OCI-LY1 (cell line): ENCODE data around the gene GPX7.
A peak's percentile ranks its signal among the peaks of the same experiment; 100 is the strongest.

Source experiments
- H2AFZ ChIP-seq: fragments of 200-600 bp; sonication (generic), shearing (Covaris generic); 2 replicates; pipeline ENCODE4 v1.6.0; 2014; ENCODE audit warnings: antibody characterized with exemption, mild to moderate bottlenecking, low read length
- H3F3A ChIP-seq: fragments of 200-600 bp; sonication (generic), shearing (Covaris generic); 2 replicates; pipeline ENCODE4 v1.6.0; 2014; ENCODE audit warnings: mild to moderate bottlenecking, antibody characterized with exemption, low read length, moderate library complexity; ENCODE audit not compliant: insufficient read depth
- H3K27ac ChIP-seq: fragments of 200-600 bp; sonication (generic); 2 replicates; pipeline ENCODE4 v1.5.1; 2014; ENCODE audit warnings: low read length, mixed run types, mild to moderate bottlenecking, low read depth; ENCODE audit not compliant: poor library complexity, severe bottlenecking
- H3K27me3 ChIP-seq: fragments of 200-600 bp; sonication (generic); 2 replicates; pipeline ENCODE4 v1.6.0; 2014; ENCODE audit warnings: antibody characterized with exemption, mild to moderate bottlenecking, low read length, moderate library complexity; ENCODE audit not compliant: insufficient read depth
- H3K36me3 ChIP-seq: fragments of 200-600 bp; sonication (generic); 2 replicates; pipeline ENCODE4 v1.6.1; 2014; ENCODE audit warnings: mild to moderate bottlenecking, antibody characterized with exemption, low read length, moderate library complexity, mixed read lengths; ENCODE audit not compliant: insufficient read depth
- H3K4me1 ChIP-seq: fragments of 200-600 bp; sonication (generic); 2 replicates; pipeline ENCODE4 v1.5.1; 2014; ENCODE audit warnings: mild to moderate bottlenecking, low read length, moderate library complexity; ENCODE audit not compliant: insufficient read depth, severe bottlenecking
- H3K4me2 ChIP-seq: fragments of 200-600 bp; sonication (generic), shearing (Covaris generic); 2 replicates; pipeline ENCODE4 v1.6.1; 2014; ENCODE audit warnings: low read length
- H3K4me3 ChIP-seq: fragments of 200-600 bp; sonication (generic); 2 replicates; pipeline ENCODE4 v1.5.1; 2014; ENCODE audit warnings: low read length, low read depth, mild to moderate bottlenecking, mixed read lengths; ENCODE audit not compliant: poor library complexity, severe bottlenecking
- H3K79me2 ChIP-seq: fragments of 200-600 bp; shearing (Covaris generic); 2 replicates; pipeline ENCODE4 v1.6.1; 2016; ENCODE audit warnings: mixed run types, low read length, mixed read lengths; ENCODE audit not compliant: insufficient read depth
- H3K9ac ChIP-seq: fragments of 200-600 bp; sonication (generic), shearing (Covaris generic); 2 replicates; pipeline ENCODE4 v1.6.1; 2014; ENCODE audit warnings: mild to moderate bottlenecking, low read length, mixed read lengths
- H3K9me2 ChIP-seq: fragments of 200-600 bp; sonication (generic), shearing (Covaris generic); 2 replicates; pipeline ENCODE4 v1.6.1; 2014; ENCODE audit warnings: low read depth, mild to moderate bottlenecking, low read length, mixed read lengths
- H3K9me3 ChIP-seq: fragments of 200-600 bp; shearing (Covaris generic); 2 replicates; pipeline ENCODE4 v1.6.1; 2014; ENCODE audit warnings: low read length, mixed read lengths
- H4K20me1 ChIP-seq: fragments of 200-600 bp; sonication (generic), shearing (Covaris generic); 2 replicates; pipeline ENCODE4 v1.6.0; 2016; ENCODE audit warnings: mild to moderate bottlenecking, low read length; ENCODE audit not compliant: insufficient read depth
- CTCF ChIP-seq: fragments of 200-600 bp; sonication (generic), shearing (Covaris generic); IDR thresholded peaks from 2 replicates; pipeline ENCODE4 v1.5.1; 2017; ENCODE audit warnings: mild to moderate bottlenecking, antibody characterized with exemption, low read length, moderate library complexity, mixed read lengths
- EZH2 ChIP-seq: fragments of 200-600 bp; sonication (generic), shearing (Covaris generic); IDR thresholded peaks from 2 replicates; pipeline ENCODE4 v1.8.0; 2017; ENCODE audit warnings: borderline replicate concordance, mixed run types, mild to moderate bottlenecking, antibody characterized with exemption, low read length, moderate library complexity, mixed read lengths

Gene GPX7

GRCh38 chr1:52636721-52637695 is 34.8 kb downstream of the GPX7 start:
- H3K4me1 ChIP-seq: peaks cover 83% of the 10 kb centered on the region
- no peaks in the 10 kb centered on the region for H3F3A ChIP-seq
- H2AFZ ChIP-seq: no peak overlapping the region
- peak overlapping the region; percentile 45 for H3K4me3 ChIP-seq
- TF ChIP-seq EZH2 (no peak), CTCF (no peak)
- H3K36me3 ChIP-seq: no peaks in the 10 kb centered on the region; the same call in 1 of the 2 replicates
- no peaks in the 10 kb centered on the region for H3K9me3 ChIP-seq
- peak overlapping the region; percentile 73 for H3K4me2 ChIP-seq
- peak overlapping the region; percentile 60 for H3K9ac ChIP-seq
- no peaks in the 10 kb centered on the region for H3K9me2 ChIP-seq
- H4K20me1 ChIP-seq: no peaks in the 10 kb centered on the region
- no peaks in the 10 kb centered on the region for H3K27me3 ChIP-seq
- H3K27ac ChIP-seq: peak overlapping the region; percentile 98
- H3K79me2 ChIP-seq: no peaks in the 10 kb centered on the region; the same call in 1 of the 2 replicates

DNA sequence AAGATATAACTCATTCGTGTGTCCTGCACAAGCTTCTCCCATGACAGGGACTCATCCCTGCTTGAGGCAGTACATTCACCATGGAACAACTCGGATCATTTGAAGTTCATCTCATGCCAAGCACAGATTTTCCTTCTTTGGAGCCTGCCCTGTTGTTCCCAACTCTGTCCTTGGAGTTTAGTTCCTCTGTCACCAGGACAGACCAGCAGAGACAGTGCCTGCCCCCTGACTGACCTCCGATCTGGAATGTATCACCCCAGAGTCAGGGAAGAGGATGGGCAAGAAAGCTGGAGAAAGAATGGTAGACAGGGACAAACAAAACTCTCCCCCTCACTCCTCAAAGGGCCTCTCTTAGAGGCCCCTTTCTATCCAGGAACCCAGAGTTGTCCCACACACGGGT is 35.8 kb downstream of the GPX7 start:
- Histone ChIP-seq H2AFZ (no peak overlapping the region), H3K4me1 (peaks cover 74% of the 10 kb centered on the region)

DNA sequence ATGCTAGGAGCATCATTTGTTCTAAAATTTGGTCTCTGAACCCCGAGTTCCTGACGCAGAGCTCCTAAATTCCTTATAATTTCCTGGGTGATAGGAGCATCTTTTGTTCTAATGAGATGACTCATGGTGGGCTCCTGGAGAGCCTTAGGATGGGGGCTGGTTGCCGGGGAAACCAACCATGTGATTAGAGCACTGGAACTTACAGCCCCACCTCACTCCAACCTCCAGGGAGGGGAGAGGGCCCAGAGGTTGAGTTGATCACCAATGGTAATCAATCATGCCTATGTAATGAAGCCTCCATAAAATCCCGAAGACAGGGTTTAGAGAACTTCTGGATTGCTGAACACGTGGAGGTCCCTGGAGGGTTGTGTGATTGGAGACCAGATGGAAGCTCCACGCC is 38.5 kb downstream of the GPX7 start:
- no peak overlapping the region for H3K9ac ChIP-seq
- TF ChIP-seq EZH2: no peak
- TF ChIP-seq CTCF: no peak
- H2AFZ ChIP-seq: no peak overlapping the region
- H3K79me2 ChIP-seq: no peaks in the 10 kb centered on the region; the same call in 1 of the 2 replicates
- H3K9me3 ChIP-seq: no peaks in the 10 kb centered on the region
- no peaks in the 10 kb centered on the region for H4K20me1 ChIP-seq
- peak overlapping the region; percentile 60 for H3K27ac ChIP-seq
- H3K4me3 ChIP-seq: no peak overlapping the region
- H3F3A ChIP-seq: no peaks in the 10 kb centered on the region
- H3K36me3 ChIP-seq: peaks cover 3% of the 10 kb centered on the region; the same call in 1 of the 2 replicates
- H3K27me3 ChIP-seq: no peaks in the 10 kb centered on the region
- no peaks in the 10 kb centered on the region for H3K9me2 ChIP-seq
- peak overlapping the region; percentile 15; the same call in 1 of the 2 replicates for H3K4me2 ChIP-seq
- peaks cover 48% of the 10 kb centered on the region for H3K4me1 ChIP-seq

More for the DNA sequence above, 35.8 kb downstream of the GPX7 start:
- H3K27ac ChIP-seq: peak overlapping the region; percentile 98
- H3F3A ChIP-seq: no peaks in the 10 kb centered on the region
- peaks cover 3% of the 10 kb centered on the region for H3K36me3 ChIP-seq
- peak overlapping the region; percentile 73 for H3K4me2 ChIP-seq
- H3K4me3 ChIP-seq: peak overlapping the region; percentile 45
- no peaks in the 10 kb centered on the region for H3K27me3 ChIP-seq
- H3K79me2 ChIP-seq: no peaks in the 10 kb centered on the region; the same call in 1 of the 2 replicates
- H3K9me3 ChIP-seq: no peaks in the 10 kb centered on the region
- TF ChIP-seq CTCF (no peak), EZH2 (no peak)
- no peaks in the 10 kb centered on the region for H3K9me2 ChIP-seq
- H3K9ac ChIP-seq: peak overlapping the region; percentile 60
- H4K20me1 ChIP-seq: no peaks in the 10 kb centered on the region
